ENCODE results near the gene ST6GALNAC4.

Gene ST6GALNAC4

GRCh38 chr9:127929625-127929979 is 12.8 kb upstream of the ST6GALNAC4 start:
- DNase-seq (ENCODE audit: low spot score): no peak

DNA sequence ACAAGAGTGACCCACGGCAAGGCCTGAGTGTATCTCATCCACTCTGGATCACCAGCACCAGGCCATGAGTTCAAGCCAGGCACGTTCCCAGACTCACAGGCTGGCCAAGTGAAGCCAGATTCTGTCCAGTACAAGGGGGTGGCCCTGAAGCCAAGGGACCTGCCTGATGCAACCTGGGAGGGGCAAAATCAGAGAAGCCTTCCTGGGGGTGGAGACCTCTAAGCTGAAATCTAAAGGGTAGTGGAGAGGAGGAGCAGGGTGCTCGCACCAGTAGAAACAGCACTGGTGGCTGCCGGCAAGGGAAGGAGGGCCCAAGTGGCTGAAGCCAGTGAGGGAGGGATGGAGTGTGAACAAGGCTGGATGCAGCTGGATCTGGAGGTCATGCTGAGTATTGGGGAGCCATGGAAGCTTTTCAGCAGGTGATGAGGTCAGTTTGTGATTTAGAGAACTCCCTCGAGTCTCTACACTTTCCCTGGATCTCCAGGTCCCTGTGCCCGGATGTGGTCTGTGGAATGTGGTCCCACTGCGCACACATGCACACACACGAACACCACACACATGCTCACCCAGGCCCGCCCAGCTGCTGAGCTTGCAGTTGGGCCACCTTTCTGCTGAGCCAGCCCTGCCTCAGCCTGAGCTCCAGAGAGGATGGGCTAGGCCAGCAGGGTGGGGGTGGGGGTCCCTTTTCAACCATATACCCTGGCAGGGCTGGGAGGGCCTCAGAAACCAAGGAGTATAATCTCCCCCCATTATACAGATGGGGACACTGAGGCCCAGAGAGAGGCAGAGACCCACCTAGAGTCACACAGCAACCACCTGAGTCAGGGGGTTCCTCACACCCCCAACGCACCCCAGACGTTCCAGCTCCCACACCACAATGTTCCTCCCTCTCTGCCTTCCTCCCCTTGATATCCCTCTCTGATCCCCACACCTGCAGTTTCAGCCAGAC is 12.1 kb upstream of the ST6GALNAC4 start:
- no peak for DNase-seq (ENCODE audit: low spot score)

DNA sequence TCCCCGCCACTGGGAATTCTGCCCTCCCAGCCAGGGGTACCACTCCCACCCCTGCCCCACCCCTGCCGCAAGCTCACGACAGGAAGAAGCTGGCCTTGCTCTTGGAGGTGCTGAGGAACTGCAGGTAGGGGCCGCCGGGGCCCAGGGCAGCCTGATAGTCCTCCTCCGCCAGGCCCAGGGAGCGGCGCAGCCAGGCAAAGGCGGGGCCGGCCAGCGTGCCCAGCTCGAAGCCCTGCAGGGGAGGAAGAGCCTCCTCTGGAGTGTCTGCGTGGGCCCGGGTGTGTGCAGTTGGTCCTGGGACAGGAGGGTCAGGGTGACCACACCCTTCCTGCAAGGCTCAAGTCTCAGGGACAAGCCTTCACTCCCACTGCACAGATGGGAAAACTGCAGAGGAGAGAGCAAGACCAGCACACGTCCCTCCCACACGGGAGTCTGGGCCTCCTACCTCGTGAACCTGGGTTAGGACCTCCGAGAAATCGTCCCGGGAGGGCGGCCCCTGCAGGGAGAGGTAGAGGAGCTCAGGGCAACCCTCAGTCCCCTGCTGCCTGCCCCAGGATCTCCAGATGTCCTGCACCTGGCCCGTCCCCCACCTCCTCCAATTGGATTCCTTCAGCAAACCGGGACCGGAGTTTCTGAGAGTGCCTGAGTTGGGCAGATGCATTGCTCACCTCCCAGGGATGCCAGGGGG is 11.3 kb upstream of the ST6GALNAC4 start:
- DNase-seq (ENCODE audit: low spot score): no peak

DNA sequence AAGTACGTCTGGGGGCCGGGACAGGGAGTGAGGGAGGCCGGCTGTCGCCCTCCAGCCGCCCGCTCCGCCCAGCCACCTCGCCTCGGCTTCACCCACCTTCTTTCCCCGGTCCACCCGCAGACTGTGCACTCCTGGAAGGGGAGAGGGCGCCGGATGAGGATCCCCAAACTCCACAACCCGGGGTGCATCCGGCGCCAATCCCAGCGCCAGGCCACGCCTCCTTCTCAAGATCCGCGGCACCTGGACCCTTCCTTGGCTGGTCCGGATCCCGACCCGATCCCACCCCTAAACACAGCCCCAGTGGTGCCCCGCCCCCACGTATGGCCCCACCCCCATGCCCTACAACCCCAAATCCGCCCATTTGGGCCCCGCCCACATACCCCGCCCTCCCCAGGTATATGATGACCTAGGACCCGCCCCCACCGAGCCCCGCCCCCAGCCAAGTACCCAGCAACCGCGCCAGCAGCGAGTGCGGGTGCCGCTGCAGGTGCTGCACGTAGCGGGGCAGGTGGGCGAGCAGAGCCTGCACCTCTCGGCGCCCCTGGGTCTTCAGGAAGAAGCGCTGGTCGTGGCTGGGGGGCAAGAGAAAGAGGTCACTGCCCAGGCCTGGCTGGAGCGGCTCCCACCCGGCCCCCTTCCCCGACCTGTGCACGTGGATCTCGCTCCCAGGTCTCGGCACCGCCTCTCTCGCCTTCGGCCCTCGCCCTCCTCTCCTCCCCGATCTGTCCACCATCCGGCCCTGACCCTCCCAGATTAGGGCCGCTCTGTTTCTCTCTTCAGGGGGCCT is 10.6 kb upstream of the ST6GALNAC4 start:
- no peak for DNase-seq (ENCODE audit: low spot score)

DNA sequence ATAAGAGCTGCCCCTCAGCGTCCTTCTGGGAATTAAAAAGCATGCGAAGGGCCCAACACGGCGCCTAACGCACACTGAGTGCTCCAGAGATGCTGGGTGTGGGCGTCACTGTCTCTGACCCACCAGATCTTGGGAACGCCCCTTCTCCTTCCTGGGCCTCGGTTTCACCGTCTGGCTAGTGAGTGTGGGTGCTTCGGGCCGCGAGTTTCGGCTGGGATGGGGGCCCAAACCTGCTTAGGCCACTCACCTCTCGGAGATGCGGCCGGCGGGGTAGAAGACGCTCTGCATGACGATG is 10.0 kb upstream of the ST6GALNAC4 start:
- DNase-seq (ENCODE audit: low spot score): no peak

DNA sequence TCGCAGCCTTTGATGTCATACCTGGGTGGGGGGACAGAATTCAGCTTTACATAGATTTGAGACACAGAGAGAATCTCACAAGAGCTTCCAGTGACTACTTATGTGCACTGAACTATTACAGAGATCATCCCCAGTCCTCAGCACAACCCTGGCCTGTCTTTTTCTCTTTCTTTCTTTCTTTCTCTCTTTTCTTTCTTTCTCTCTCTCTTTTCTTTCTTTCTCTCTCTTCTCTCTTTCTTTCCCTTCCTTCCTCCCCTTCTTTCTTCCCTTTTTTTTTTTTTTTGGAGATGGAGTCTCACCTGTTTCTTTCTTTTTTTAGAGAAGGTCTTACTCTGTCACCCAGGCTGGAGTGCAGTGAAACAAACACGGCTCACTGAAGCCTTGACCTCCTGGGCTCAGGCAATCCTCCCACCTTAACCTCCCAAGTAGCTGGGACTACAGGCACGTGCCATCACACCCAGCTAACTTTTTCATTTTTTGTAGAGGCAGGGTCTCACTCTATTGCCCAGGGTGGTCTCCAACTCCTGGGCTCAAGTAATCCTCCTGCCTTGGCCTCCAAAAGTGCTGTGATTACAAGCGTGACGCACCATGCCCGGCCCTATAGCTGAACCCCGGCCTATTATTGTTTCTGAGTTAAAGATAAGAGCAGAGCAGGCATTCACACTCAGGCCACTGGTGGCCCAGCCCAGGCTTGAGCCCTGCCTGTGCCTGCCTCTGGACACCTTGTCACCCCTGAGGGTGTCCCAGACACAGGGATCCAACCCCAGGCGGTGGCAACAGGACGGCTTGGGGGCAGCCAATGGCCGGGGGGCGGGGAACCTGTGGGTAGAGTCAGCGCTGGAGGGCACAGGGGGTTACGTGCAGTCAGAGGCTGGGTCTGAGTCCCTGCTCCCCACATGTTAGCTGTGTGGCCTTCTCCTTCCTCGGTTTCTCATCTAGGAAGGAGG is 9.4 kb upstream of the ST6GALNAC4 start:
- no peak for DNase-seq (ENCODE audit: low spot score)

- DNase-seq (ENCODE audit: low spot score): no peak
These were observed 8.0 kb upstream of the ST6GALNAC4 start for GRCh38 chr9:127924736-127925444.

DNA sequence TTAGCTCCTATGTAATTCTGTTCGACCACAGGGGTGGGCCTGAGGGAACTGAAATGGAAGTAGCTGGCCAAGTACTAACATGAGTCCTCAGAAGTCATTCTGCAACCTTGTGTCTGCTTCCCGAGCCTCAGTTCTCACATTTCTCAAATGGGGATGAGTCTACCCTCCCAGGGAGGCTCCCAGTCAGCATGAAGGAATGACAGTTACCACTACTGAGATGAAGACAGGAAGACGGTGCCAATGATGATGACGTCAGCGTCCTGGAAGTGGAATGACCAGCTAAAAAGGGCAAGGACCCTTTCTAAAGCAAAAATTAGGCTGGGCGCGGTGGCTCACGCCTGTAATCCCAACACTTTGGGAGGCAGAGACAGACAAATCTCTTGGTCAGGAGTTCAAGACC is 6.9 kb upstream of the ST6GALNAC4 start:
- DNase-seq (ENCODE audit: low spot score): no peak

DNA sequence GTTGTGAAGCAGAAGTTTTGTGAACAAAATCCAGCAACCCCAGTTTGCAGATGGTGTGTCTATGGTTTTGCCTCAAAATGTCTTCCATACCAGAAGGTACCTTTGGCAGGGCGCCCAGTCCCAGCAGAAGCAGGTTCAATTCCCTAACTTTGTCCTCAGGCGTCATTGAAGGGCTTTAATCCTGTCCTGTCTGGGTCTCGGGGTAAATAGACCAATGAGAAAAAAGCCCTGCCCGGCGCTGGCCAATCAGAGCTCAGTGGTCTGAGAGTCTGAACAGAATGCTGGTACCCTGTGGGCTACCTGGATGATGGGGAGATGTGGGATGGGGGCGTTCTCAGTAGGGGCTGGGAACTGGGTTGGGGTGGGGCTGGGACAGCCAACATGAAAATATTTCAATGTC is 6.2 kb upstream of the ST6GALNAC4 start:
- DNase-seq (ENCODE audit: low spot score): no peak

- DNase-seq (ENCODE audit: low spot score): no peak
These were observed 4.8 kb upstream of the ST6GALNAC4 start for GRCh38 chr9:127921557-127922120.

GRCh38 chr9:127920794-127921193 is 4.0 kb upstream of the ST6GALNAC4 start:
- no peak for DNase-seq (ENCODE audit: low spot score)

DNA sequence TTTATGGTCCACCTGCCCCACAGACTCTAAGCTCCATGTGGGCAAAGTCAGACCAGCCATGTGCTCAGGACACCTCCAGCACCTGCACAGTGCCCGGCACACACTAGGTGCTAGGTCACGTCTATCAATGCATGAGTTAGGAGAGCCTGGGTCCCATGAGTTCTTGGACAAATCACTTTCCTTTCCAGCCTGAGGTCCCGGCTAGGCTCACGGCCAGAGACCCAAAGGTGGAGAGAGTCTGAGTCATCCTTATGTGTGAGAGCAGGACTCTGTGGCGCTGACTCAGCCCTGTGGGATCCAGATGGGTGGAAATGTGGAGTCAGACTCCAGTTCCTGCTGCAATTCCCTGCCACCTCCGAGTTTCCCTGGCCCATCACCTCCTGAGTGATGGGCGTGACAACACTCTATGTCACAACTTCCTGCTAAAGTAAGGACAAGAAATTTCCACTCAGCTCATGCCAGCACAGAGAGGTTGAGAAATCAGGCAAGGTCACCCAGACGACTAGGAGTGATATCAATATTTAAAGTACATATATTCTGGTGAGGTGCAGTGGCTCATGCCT is 2.5 kb upstream of the ST6GALNAC4 start:
- peak; percentile 74 for DNase-seq (ENCODE audit: low spot score)

- no peak for DNase-seq (ENCODE audit: low spot score)
These were observed 1.6 kb upstream of the ST6GALNAC4 start for GRCh38 chr9:127918183-127919107.

DNA sequence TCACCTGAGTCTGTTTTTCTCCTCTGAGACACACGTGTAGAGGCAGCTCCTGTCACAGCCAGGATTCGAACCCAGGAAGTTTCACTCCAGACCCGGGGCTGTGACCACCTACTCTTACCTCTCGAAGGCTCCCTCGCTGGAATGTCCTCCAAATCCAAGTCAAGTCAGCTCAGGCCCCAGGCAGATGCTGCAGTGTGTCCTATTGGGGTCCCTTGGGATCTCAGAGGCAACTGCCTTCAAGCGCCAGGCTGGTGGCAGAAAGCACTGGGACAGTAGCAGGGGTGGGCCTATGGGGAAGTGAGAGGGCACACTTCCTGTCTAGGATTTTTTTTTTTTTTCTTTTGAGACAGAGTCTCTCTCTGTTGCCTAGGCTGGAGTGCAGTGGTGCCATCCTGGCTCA is 762 bp upstream of the ST6GALNAC4 start:
- no peak for DNase-seq (ENCODE audit: low spot score)

DNA sequence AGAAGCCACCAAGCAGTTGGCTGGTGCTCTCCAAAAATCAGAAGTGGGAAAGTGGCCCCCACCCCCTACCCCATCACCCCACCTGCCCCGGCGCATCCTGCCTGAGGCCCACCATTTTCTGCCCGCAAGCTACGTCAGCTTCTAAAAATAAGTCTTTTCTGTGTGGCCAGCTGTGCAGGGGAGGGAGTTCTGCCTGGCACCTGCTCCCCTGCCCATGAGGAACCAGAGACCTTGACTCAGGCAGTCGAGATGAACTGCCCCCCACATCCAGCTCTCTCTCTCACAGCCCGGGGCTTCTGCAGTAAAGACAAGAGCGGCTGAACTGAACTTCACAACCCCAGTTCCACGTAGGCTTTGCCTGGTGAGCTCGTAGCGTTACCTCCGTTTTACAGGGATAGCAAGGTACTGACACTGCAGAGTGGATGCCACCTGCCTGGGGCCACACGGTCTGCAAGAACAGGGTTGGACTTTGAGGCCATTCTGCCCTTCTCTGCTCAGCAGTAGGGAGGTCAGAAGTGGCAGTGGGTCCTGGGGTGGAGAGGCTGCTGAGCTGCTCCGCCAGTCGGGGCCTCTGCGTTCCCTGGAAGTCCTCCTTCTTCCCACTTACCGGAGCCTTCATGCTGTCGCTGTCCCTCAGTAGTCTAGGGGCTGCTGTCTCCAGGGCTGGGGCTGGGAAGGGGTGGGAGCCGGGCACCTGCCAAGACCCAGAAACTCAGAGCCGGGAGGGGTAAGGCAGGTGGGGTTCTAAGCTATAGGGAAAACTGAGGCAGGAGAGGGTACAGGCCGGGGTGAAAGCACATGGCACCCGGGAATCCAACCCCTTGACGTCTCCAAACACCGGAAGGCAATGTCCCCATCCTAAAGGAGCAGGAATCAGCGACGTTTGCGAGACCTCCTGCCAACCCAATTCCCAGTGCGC is 781 bp downstream of the ST6GALNAC4 start:
- DNase-seq (ENCODE audit: low spot score): no peak

- no peak for DNase-seq (ENCODE audit: low spot score)
These were observed 1.5 kb downstream of the ST6GALNAC4 start for GRCh38 chr9:127915325-127915752.

- no peak for DNase-seq (ENCODE audit: low spot score)
These were observed 3.2 kb downstream of the ST6GALNAC4 start for GRCh38 chr9:127913682-127914081.

GRCh38 chr9:127912882-127913281 is 4.0 kb downstream of the ST6GALNAC4 start:
- DNase-seq (ENCODE audit: low spot score): no peak

All from putamen (tissue), 1 donor.